ENCODE measurements around the gene RBM28.

The RBM28 gene

GRCh38 chr7:128366986-128367385, 23.3 kb upstream of the RBM28 start:
- no peak for DNase-seq

- no peak for DNase-seq
Observed at GRCh38 chr7:128366300-128366699, 22.6 kb upstream of the RBM28 start.

GRCh38 chr7:128365432-128365831, 21.7 kb upstream of the RBM28 start:
- DNase-seq = no peak

- no peak for DNase-seq
Observed at GRCh38 chr7:128364166-128364870, 20.6 kb upstream of the RBM28 start.

DNA sequence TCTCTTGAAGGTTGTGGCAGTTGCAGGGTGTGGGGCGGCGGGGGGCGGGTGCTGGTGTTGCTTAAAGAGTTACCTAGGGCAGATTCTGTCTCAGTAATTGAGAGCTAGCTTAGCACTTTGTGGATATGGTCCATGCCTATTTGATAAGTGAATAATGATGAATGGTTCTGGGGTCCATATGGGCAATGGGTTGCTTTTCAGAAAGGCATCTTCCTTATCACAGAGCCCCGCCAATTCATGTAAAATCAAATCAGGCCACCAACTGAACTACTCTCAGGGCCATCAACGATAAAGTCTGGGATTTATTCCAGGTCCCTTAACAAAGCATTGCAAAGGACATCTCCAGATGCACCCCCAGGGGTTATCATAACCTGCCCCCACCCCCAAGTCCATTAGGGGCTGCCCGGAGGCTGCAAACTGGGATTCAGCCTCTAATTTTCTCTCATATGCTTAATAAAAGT, 19.6 kb upstream of the RBM28 start:
- no peak for DNase-seq

DNA sequence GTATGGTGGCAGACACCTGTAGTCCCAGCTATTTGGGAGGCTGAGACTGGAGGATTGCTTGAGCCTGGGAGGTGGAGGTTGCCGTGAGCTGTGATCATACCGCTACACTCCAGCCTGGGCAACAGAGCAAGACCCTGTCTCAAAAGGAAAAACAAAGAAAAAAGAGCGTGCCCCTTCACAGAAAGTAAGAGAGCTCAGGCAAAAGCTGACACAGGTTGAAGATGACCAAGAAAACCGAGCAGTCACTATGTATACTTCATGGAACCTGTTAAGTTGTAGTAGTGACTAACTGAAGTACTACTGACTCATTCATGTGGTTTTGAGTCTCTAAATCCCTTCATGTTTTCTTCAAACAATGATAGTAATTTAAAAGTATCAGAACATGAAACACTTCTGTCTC, 19.0 kb upstream of the RBM28 start:
- DNase-seq = no peak

DNA sequence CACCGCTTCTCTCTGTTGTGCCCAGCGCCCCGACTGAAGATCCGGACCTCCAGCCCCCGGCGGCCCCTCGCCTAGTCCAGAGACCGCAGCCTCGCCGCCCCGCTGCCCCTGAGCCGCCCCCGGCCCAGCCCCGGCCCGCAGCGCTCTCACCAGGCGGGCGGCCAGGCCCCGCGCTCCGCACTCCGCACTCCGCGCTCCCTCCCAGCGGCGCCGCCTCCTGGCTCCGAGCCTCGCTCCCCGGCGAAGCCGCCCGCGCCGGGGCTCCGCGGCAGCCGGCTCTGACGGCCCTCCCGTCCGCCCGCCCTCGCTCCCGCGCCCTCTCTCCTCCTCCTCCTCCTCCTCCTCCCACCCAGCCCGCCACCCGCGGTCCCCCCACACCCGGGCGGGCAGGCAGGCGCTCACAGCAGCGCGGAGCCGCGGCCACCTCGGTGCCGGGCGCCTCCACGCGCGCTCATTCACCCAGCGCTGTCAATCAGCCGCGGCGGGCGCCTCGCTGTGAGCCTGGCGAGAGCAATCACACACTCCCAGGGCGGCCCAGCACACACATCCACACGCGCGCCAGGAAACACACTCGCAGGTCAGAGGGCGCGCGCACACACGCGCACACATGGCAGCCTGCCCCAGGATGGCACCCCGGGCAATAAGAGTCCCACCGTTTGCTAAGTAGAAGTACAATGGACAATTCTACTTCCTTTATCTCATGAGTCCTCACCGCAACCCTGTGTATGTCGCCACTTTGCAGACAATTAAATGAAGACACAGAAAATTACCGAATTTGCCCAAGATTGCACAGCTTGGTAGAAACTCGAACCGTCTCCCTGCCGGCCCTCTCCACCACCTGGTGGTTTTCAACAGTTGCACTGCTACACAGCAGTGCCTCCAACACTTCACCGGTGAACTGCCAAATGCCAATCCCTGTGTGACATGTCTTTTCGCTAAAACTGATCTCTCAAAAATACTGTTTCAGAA, 18.0 kb upstream of the RBM28 start, which contains the start of gene PRRT4:
Gene PRRT4 (minus strand): TSS at position 280 of the 969 bp plus-strand sequence.
- DNase-seq = peak; percentile 75

GRCh38 chr7:128360359-128360678, 16.6 kb upstream of the RBM28 start:
- no peak for DNase-seq

DNA sequence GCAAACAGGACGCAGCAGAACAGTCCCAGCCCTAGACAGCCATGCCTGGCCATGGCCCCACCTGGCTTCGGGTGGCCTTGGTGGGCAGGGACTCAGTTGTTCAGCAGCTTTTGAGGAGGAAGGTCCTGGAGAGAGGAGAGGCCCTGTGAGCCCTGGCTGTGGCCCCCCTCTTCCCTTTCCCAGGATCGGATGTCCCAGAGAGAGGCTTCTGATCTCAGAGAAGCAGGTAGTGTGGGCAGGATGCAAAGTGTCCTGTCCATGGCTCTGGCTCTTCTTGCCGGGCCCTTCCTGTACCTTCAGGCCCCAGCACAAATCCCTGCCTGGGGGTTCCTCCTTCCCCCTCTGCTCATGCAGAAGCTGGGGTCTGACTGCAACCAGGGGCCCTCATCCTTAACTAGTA, 16.2 kb upstream of the RBM28 start:
- no peak for DNase-seq

DNA sequence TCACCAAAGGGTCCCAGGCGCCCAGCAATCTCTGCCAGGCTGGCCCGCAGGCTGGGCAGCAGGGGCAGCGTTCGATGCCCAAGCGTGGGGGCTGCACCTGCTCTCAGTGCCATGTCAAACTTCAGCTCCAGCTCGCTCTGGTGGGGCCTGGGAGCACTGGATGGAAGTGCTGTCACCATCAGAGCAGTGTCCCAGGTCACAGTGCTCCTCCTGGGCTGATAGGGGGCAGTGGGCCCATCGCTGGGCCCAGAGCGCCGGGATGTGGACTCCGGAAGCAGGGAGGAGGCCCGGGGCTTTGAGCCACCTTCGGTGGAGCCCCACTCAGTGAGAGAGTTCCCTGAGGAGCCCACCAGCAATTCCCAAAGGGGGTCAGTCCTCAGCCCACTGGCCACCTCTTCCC, 15.6 kb upstream of the RBM28 start:
- DNase-seq = no peak

DNA sequence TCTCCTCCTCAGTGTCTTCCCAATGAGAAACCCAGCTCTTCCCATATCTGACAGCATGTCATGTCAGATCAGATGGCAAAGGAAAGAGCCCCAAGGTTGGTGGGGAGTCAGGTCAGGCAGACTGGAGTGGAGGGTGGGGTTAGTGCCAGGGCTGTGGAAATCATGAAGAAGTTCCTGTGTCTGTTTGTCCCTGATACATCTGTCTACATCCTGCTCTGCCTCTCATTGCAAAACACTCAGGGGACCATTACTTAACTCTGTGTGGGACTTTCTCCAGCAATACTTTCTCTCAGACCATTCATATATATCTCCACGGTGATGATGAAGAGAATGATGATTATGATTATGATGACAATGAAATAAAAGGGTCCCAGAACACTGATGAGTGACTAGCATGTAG, 14.5 kb upstream of the RBM28 start:
- peak; percentile 12 for DNase-seq

- DNase-seq = peak; percentile 98
Observed at GRCh38 chr7:128357217-128357613, 13.5 kb upstream of the RBM28 start.

DNA sequence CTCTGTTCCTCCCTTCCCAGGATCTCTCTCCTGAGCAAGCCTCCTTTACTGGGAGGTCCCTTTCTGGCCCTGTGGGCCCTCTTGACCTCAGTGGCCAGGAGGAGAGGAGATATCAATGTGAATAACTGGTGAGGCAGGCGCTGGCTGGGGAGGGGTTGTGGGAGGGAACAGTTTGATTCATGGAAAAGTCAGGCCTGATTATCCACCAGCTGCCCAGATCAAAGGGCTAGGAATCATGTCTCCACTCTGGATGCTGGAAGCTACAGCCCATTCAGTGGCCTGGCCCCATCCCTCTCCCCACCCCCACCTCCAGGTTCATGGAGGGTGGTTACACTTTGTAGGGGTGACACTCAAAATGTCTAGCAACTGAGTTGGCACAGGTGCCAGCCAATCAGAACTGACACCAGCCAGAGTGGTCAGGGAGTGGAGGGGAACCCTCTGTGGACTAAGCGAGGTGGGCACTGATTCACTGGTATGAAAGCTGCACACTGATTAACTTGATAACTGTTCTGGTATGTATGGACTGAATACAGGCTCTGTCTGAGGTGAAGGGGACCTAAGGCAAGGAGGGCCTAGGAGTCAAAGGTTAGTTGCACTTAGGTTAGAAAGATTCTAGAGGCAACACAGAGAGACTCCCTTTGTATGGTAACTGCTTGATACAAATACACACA, 13.0 kb upstream of the RBM28 start:
- DNase-seq = peak; percentile 75

DNA sequence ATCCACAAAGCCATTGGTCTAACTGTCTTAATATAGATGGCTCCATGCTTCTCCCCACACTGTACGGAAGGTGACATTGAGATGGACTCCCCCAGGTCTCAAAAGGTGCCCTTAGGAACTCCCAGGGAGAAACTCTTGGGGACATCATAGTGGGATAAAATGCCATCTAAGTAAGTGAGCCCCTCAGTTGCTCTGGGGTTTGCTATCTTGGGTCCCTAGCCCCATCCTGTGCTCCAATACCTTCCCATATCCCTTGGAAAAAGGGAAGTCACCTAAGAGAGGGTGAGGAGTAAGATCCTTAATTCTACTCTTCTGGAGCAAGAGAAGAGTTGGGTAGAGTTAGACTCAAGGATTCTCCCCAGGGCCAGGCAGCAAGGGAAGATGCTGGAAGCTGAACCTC, 9.9 kb upstream of the RBM28 start:
- peak; percentile 20 for DNase-seq

GRCh38 chr7:128353189-128353588, 9.5 kb upstream of the RBM28 start:
- peak; percentile 18 for DNase-seq

DNA sequence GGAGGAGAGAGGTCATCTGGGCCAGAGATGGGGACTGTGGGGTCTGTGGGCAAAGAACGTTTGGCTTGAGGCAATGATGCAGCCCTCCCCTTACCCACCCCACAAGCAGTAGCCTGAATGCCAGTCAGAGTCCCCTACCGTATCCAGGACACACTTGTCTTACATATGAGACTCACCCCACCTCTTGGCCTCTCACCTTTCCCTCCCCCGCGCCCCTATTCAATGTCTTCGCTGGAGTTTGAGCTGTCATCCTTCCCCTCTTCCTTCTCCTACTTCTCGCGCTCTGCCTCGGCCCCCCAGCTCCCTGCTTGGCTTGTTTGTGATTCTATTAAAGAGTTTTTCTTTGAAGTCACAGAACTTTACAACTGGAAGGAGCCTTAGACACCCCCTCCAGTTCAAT, 8.9 kb upstream of the RBM28 start:
- no peak for DNase-seq

- peak; percentile 90 for DNase-seq
Observed at GRCh38 chr7:128352153-128352537, 8.4 kb upstream of the RBM28 start.

GRCh38 chr7:128351296-128352152, 7.8 kb upstream of the RBM28 start:
- peak; percentile 50 for DNase-seq

DNA sequence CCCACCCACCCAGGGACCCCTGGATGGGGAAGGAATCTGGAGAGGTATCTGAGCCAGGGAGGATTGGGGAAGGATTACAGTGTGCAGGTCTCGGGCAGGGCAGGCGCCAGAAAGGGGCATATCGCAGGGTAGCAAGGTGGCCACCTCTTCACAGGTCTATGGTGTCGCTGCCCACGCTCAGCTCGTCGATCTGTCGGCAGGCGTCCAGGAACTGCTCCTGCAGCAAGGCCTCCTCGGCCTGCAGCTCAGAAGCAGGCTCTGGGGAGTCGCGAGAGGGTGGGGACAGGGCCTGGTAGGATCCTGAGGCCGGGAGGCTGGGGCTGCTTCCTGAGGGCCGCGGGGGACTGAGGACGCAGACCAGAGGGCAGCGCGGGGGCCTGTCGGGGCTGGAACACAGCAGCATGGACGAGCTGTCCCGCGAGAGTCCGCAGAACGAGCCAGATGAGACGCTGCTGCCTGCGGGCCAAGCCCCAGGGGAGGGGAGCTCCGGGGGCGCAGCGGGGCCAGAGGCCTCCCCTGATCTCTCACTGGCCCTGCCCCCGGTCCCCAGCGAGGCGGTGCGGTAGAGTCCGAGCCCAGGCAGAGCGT, 7.1 kb upstream of the RBM28 start:
- DNase-seq = no peak

GRCh38 chr7:128349466-128349825, 5.7 kb upstream of the RBM28 start:
- DNase-seq = no peak

DNA sequence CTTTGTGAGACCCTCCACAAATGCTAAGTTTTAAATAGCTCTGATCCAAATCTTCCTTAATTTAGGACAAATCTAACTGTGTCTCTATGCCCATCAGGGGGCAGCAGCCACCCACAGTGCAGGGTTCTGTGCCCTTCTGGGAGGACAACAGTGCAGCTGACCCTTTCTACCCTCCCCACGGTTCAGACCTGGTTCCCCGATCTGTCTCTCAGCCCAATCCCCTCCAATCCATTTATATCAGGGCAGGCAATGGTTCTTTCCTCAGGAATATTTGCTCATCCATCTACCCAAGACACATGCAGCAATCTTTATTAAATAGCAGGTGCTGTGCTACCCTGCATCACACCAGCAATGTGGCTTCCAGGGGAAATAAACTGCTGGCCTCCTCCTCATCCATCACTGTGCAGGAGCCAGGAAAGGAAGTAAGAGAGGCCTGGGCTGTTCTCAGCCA, 4.0 kb upstream of the RBM28 start:
- DNase-seq = peak; percentile 80

GRCh38 chr7:128344431-128344774, 695 bp upstream of the RBM28 start:
- no peak for DNase-seq

Data from islet precursor cell (in vitro differentiated cells).